Measurements from ENCODE around the gene AFG1L.
"Not testable (repeated sequence)": the region's sequence is repeated elsewhere in the genome, so short reads cannot be mapped to it uniquely, and the experiment has no call there.

AFG1L gene

DNA sequence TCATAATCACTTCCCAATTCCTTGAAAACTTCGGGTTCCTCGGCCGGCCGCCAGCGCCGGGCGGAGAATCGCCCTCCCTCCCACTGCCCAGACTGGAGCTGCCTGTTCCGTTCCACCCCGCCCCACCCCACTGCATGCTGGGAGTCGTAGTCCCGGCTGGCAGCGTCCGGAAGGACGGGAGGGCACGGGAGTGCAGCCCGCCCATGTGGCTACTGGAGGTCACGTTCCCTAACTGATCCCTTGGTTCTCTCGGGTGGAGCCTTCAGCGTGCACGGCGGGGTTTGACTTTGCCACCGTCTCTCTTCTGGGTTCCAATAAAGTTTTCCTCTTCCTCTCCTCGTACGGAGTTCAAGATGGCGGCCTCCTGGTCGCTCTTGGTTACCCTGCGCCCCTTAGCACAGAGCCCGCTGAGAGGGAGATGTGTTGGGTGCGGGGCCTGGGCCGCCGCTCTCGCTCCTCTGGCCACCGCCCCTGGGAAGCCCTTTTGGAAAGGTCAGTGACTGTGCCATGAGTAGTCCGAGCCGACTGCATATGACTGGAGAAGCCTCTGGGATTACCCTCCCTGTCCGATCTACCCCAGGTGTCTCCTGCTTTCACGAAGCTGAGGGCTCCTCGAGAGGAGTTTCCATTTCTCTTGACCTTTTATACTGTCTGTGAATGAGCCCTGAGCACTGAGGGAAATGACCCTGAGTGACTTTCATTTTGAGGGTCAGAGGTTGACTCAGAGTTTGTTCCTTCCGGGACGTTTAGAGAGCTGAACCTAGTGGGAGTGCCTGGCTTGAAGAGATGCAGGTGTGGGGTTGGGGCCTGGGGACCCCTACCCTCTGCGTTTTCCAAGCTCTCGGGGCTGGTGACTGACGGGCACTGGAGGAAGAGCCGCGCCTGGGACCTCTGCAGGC lies at the start of gene AFG1L:
Gene AFG1L, plus strand, starts transcription at position 328 of the 899 bp plus-strand sequence. Its CDS starts 26 bp downstream, at position 354.
- in situ Hi-C loops (cut with MboI; ENCODE audit: low sequenced_read_pairs): no loop called here

DNA sequence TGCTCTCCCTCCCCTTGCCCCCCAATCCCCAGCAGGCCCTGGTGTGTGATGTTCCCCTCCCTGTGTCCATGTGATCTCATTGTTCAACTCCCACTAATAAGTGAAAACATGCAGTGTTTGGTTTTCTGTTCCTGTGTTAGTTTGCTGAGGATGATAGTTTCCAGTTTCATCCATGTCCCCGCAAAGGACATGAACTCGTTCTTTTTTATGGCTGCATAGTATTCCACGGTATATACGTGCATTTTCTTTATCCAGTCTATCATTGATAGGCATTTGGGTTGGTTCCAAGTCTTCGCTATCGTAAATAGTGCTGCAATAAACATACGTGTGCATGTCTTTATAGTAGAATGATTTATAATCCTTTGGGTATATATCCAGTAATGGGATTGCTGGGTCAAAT lies 49.8 kb upstream of the AFG1L start:
- in situ Hi-C loops (cut with MboI; ENCODE audit: low sequenced_read_pairs): not testable (repeated sequence)

GRCh38 chr6:108247965-108248536 lies 46.8 kb upstream of the AFG1L start:
- in situ Hi-C loops (cut with MboI; ENCODE audit: low sequenced_read_pairs): no loop called here

DNA sequence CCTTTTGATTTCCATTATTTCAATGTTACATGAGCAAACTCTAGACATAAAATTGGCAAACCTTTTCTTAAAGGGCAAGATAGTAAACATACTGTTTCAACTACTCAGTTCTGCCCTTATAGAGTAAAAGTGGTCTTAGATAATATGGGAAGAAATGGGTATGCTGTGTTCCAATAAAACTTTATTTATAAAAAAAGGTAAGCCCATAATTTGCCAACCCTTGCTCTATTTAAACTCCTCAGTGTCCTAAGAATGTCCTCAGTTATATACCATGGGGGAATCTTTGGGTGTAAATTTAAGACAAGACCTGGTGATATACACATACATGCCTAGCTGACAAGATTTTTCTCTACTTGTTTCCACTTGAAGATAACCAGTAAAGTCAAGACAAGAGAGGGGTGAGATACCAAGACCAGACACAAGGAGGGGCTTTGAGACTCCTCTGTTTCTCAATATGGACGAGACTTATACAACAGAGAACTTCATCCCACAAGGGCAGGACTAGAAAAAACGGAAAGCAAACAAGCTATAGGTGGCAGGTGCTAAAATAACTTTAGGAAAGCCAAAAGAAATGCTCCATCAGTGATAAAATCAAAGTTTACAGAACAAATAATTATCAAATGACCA lies 44.5 kb upstream of the AFG1L start:
- in situ Hi-C loops (cut with MboI; ENCODE audit: low sequenced_read_pairs): no loop called here

DNA sequence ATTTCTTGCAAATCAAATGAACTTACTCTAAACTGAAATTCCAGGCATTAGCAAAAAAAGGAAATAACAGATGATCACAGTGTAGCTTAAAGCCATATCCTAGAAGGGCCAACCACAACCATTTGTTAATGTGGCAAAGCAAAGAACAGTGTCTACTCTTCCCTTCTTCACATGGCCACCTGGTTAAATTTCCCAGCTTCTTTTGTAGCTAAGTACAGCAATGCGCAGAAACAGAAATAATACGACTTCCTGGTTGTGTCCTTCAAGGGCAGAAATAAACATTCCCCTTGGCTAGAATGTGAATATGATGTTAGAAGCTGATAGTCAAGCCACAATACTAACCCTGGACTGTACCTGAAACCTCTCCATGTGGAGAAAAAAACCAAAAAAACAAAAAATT lies 43.6 kb upstream of the AFG1L start:
- in situ Hi-C loops (cut with MboI; ENCODE audit: low sequenced_read_pairs): no loop called here

- in situ Hi-C loops (cut with MboI; ENCODE audit: low sequenced_read_pairs): no loop called here
These were observed 42.8 kb upstream of the AFG1L start for GRCh38 chr6:108252055-108252454.

DNA sequence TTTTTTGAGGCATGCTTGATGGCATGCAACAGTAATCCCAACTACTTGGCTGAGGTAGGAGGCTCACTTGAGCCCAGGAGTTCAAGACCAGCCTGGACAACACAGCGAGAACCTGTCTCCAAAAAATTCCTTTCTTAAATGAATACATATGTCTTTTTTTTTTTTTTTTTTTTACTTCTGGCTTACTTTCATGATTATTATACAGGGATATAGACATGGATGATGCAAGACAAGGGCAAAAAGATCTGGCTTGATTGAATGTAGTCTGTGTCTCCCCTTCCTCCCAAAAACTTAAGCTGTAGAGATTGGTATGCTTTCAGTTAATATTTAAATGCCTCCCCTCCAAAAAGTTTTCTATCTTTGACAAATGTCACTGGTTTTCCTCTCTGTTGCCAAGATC lies 41.6 kb upstream of the AFG1L start:
- in situ Hi-C loops (cut with MboI; ENCODE audit: low sequenced_read_pairs): no loop called here

DNA sequence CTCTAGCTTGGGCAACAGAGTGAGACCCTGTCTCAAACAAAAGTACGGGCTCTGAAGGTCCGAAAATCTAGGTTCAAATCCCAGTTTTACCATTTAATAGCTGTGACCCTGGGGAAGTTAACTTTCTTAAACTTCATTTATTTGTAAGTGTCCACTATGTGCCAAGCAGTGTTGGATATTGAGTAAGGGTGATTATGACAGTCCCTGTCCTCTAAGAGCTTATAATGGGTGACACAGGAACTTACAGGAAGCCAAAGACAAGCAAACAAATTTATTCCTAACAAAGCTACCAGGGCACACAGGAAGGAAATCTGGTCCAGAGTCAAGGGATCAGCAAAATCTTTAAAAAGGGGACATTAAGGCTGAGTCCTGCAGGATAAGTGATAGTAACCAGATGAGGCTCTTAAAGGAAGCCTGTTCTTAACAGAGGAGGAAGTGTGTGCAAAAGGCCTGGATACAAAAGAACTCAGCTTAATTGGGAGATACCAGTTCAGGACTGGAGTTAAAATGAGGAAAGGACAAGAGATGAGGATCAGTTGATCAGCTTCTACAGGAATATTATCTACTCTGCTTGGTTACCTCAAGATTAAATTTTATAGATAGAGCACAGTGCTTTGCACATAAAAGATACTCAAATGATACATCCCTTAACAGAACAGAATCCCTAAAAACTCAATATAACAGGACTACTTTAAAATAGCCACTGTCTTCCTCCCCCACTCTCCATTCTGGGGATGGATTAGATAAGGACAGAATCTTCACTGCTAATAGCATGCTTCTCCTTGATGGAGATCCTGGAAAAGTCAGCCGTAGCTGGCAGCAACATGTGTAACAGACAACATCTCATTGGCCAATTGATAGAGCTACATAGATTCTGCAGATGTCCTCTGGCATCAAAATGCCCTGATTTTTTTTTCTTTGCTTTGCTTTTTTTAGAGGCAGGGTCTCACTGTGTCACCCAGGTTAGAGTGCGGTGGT lies 40.1 kb upstream of the AFG1L start:
- in situ Hi-C loops (cut with MboI; ENCODE audit: low sequenced_read_pairs): no loop called here

- in situ Hi-C loops (cut with MboI; ENCODE audit: low sequenced_read_pairs): no loop called here
These were observed 34.6 kb upstream of the AFG1L start for GRCh38 chr6:108260126-108260808.

- in situ Hi-C loops (cut with MboI; ENCODE audit: low sequenced_read_pairs): no loop called here
These were observed 33.9 kb upstream of the AFG1L start, which contains the start of gene SNX3 for GRCh38 chr6:108260809-108261569. Gene SNX3, minus strand, starts transcription at chr6:108261040. Its CDS starts 119 bp downstream, at chr6:108260921.

DNA sequence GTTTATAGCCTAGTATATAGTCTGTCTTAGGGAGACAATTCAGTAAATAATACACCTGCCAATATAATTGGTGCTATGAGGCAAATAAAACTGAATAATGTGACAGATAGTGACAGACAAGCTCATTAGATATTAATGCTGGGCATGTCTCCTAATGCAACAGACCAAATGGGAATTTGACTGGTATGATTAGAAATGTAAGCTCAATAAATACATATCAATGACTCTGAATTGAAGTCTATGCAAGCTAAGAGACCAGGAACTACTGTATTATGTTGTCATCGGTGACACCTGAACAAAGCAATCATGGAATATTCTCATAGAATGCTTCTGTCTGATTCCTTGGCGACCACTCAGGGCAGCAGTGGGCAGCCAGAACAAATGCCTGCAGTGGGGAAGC lies 31.5 kb upstream of the AFG1L start:
- in situ Hi-C loops (cut with MboI; ENCODE audit: low sequenced_read_pairs): no loop called here

DNA sequence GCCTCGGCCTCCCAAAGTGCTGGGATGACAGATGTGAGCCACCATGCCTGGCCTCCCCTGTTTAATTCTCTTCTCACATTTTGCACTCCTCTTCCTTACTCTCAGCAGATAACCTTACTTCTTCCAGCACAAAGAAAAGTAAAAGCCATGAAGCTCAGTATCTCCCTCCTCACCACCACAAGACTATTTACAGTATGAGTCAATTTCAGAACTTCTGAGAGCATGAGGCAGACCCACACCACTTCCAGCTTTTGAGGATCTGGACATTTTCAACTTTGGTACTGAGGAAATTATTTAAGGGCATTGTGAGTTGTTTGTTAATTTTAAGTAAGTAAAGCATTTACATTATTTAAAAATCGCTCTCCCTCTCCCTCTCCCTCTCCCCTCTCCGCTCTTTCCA lies 26.0 kb upstream of the AFG1L start:
- in situ Hi-C loops (cut with MboI; ENCODE audit: low sequenced_read_pairs): no loop called here

DNA sequence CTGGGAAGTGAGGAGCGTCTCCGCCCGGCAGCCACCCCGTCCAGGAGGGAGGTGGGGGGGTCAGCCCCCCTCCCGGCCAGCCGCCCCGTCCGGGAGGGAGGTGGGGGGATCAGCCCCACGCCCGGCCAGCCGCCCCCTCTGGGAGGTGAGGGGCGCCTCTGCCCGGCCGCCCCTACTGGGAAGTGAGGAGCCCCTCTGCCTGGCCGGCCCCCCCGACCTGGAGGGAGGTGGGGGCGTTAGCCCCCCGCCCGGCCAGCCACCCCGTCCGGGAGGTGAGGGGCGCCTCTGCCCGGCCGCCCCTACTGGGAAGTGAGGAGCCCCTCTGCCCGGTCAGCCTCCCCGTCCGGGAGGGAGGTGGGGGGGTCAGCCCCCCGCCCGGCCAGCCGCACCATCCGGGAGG lies 24.9 kb upstream of the AFG1L start:
- in situ Hi-C loops (cut with MboI; ENCODE audit: low sequenced_read_pairs): not testable (repeated sequence)

DNA sequence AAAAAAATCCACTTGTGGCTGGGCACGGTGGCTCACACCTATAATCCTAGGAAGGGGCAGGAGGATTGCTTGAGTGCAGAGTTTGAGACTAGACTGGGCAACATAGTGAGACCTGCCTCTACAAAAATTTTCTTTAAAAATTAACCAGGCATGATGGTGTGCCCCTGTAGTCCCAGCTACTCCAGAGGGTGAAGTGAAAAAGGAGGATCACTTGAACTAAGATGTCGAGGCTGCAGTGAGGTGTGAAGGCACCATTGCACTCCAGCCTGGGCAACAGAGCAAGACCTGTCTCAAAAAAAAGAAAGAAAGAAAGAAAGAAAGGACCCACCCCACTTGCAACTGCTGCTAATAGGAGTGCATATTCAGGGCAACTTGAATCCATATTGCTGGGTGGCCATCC lies 20.3 kb upstream of the AFG1L start:
- in situ Hi-C loops (cut with MboI; ENCODE audit: low sequenced_read_pairs): no loop called here

GRCh38 chr6:108275976-108276375 lies 18.9 kb upstream of the AFG1L start:
- in situ Hi-C loops (cut with MboI; ENCODE audit: low sequenced_read_pairs): no loop called here

- in situ Hi-C loops (cut with MboI; ENCODE audit: low sequenced_read_pairs): no loop called here
These were observed 17.6 kb upstream of the AFG1L start for GRCh38 chr6:108277295-108277694.

GRCh38 chr6:108277831-108278230 lies 17.0 kb upstream of the AFG1L start:
- in situ Hi-C loops (cut with MboI; ENCODE audit: low sequenced_read_pairs): no loop called here

DNA sequence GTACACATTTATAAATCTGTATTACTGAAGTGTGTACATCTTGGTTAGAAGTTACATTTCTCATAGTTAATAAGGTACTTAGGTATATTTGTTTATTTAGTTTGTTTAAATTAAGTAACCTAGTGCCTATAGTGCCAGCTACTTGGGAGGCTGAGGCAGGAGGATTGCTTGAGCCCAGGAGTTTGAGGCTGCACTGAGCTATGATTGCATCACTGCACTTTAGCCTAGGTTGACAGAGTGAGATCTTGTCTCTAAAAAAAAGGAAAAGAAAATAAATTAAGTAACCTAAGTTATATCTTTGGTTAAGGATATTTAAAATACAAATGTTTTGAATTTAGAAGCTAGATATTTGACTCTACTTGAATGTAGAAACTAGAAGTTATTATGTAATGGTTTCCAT lies 9.5 kb upstream of the AFG1L start:
- in situ Hi-C loops (cut with MboI; ENCODE audit: low sequenced_read_pairs): no loop called here

GRCh38 chr6:108286366-108286765 lies 8.5 kb upstream of the AFG1L start:
- in situ Hi-C loops (cut with MboI; ENCODE audit: low sequenced_read_pairs): no loop called here

All from hTERT RPE-1 (cell line).